Stimulated activated CD8-positive, alpha-beta memory T cell treated with anti-CD3 and anti-CD28 coated beads, Interleukin-12 subunit alpha, Interleukin-12 subunit beta, amount 100 ng/mL, for 24 hours (primary cell): ENCODE data around the gene VEPH1.

Source experiments
- DNase-seq: peaks from one replicate; pipeline ENCODE4 v3.0.0-alpha.2; 2020; ENCODE audit errors: extremely low read depth

VEPH1 gene

DNA sequence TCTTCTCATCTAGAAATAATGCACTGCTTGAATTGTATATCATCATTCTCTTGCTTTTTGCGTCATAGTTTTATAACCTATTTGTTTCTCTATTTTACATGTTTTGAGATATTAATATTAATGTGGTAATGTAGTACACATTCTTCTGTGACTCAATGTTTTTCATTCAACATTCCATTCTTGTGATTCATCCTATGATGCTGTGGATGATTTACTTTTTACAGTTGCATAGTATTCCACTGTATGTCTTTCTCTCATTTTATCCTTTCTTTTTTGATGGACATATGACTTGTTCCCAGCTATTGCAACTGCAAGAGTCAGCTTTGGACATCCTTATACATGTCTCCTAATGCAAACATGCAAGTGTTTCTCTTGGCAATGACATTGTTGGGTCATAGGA is 20.6 kb upstream of the VEPH1 start:
- no peak for DNase-seq

DNA sequence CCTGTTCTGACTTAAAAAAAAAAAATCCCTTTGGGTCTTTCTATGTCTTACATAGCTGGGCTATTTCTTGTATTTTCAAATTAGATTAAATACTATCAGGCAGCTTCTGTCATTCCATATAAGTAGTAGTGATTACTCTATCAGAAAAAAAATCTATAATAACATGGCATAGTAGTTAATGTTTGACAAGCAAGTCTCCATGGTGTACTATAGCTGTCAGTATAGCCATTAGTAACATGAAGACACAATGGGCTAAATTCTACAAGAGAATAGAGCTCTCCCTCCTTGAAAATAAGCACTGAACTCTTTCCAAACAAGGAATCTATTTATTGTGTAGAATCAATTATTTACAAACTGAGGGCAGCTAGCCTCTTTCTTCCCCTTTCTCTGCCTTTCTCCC is 19.4 kb upstream of the VEPH1 start:
- no peak for DNase-seq

DNA sequence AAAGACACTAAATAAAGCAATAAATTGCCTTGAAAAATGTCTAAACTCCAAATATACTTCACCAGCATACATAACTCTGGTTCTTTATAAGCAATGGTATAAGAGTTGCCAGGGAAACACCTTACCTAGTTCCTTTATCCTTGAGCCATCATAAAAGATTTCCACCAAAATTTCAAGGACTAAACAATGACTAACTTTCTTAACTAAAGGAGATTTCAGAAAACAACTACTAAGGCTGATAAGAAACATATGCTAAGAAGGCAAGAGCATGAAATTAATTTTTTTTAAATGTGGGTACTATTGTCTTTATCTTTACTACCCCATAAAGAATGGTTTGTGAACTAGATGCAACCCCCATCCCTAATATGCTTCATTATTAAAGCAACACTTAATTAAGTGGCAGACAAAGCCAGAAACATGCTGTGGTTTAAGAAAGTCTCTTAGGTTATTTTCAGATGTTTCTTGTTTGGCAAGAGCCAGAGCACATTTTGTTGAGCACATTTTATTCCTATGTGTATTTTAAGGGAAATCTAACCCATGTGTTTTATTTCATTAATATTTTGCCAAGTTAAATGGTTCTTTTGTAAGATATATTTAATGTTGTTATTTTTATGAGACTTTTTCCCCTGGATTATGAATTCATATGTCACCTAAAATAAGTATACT is 17.4 kb upstream of the VEPH1 start:
- DNase-seq = no peak

DNA sequence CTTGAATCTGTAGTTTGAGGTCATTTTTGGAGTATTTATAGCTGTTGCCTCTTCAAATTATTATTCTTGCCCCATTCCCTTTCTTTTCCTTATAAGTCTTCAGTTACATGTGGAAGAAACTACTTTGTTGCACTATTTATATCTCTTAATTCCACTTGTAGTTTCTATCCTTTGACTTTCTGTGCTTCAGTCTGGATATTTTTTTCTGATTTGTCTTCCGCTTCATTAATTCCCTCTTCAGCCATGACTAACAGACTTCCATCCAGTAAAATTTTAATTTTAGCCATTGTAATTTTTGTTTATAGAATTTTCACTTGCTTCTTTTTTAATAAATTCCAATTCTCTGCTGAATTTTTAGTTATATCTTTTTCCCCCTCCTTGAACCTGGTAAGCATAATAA is 15.7 kb upstream of the VEPH1 start:
- DNase-seq = no peak

DNA sequence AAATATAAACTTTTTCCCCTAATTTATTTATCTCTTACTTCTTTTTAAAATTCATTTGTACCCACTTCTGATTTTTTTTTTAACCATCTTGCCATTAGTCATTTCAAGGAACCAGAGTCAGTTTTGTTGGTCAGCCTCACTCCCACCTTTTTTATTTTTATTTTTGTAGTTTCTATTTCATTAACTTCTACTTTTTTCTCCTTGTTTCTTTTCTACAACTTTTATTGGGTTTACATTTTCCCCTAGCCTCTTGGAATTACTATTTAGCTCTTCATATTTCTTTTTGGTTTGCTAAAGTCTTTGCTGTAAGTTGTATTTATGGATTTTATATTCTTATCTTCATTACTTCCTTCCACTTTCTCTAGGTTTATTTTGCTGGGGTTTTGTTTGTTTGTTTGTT is 13.7 kb upstream of the VEPH1 start:
- no peak for DNase-seq

DNA sequence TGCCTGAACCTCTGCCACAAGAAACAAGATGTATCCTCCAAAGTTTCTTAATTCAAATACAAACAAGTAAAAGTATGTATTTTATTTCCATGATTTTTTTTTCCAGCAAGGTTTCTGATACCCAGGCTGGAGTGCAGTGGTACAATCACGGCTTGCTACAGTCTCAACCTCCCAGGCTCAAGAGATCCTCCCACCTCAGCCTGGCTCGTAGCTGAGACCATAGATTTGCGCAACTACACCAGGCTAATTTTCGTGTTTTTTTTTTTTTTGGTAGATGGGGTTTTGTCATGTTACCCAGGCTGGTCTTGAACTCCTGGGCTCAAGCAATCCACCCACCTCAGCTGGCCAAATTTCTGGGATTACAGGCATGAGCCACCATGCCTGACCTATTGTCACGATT is 12.2 kb upstream of the VEPH1 start:
- no peak for DNase-seq

GRCh38 chr3:157514371-157514895 is 11.2 kb upstream of the VEPH1 start:
- no peak for DNase-seq

DNA sequence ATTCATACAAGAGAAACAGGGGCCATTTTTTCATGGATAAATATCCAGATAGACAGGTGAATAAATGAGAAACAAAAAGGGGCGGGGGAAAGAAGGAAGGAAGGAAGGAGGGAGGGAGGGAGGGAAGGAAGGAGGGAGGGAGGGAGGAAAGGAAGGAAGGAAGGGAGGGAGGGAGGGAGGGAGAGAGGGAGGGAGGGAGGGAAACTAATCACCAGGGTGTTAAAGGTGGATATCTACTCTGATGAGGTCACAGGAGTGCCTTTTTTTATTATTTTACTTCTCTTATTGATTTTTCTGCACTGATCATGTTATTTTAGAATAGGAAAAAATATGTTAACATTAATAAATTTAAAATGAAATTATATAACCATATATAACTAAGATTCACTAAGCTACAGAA is 10.4 kb upstream of the VEPH1 start:
- no peak for DNase-seq

DNA sequence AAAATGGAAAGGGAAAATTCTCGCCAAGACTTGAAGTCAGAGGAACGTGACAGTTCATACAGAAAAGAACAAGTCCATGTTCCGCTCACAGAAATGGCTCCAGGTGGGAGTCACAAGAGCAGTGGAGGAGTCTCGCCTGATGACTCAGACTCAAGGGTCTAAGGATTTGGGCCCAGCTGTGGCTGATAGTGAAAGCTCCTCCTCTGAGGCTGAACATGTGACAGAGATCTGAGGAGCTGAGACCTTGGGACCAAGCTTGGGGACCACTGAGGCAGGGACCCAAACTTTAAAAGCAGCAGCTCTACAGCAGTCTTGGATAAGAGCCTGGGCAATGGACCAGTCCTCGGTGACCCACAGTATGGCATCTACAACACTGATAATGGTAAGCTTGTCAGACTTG is 9.3 kb upstream of the VEPH1 start:
- no peak for DNase-seq

DNA sequence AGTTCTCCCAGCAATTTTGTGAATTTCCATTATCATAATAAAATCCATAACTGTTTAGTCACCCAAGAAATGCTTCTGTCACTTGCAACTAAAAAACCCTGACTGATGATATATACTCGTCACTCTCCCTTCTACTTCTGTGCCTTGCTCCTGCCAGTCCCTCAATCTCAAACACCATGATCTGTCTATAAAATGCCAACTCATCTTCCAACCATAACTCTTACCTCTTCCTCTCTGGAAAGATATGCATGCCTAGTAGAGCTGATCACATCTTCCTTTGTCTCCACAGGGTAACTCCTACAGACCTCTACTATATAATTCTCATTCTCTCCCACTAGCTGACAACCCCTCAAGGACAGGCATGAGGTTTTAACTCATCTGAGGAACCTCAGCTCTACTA is 5.2 kb upstream of the VEPH1 start:
- DNase-seq = no peak

GRCh38 chr3:157501863-157502262 is 1.4 kb downstream of the VEPH1 start:
- no peak for DNase-seq

GRCh38 chr3:157500232-157500631 is 3.0 kb downstream of the VEPH1 start:
- no peak for DNase-seq

DNA sequence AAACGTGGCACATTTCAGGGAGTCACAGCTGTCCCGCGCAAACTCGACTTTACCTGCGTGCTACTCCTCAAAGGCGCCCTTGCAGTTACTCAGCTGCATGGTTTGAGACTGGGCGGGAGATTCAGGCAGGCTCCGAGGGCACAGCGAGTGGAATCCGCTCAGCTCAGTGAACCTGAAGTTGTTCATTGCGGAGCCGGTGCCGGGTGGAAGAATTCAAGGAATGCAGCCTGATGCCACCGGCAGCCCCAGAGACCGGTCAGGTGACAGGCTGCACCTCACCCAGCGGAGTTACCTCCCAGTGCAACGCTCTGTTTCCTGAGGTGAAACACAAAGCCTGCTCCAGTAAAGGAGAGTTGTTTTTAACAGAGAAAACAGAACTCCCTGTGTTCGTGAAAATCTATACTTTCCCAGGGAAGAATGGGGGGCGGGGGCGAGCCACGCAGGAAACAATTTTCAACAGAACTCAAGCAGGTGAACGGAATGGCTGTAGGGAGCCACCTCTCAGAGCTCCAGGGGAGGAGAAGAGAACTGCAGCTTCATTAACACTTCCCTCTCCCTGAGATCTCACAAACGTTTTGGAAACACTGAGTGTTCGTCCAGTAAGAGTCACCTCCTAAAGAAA is 3.8 kb downstream of the VEPH1 start:
- DNase-seq = no peak

DNA sequence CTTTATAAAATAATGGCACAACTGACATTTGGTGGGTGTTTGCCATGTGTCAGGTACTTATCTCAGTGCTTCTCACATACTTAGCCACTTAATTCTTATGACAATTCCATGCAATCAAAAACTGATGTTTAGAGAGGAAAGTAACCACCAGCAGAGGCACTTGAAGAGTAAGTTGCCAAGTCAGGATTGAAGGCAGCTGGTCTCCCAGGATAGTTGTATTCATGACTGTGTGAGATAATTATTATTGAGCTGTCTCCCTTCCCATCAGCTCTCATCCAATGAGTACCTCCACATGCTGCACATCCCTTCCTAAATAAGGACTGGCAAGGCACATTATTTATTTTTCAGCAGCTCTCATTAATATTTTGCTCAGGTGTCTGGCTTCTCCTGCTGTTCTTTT is 4.8 kb downstream of the VEPH1 start:
- no peak for DNase-seq

- DNase-seq = no peak
These were observed 7.4 kb downstream of the VEPH1 start for GRCh38 chr3:157495846-157496245.

DNA sequence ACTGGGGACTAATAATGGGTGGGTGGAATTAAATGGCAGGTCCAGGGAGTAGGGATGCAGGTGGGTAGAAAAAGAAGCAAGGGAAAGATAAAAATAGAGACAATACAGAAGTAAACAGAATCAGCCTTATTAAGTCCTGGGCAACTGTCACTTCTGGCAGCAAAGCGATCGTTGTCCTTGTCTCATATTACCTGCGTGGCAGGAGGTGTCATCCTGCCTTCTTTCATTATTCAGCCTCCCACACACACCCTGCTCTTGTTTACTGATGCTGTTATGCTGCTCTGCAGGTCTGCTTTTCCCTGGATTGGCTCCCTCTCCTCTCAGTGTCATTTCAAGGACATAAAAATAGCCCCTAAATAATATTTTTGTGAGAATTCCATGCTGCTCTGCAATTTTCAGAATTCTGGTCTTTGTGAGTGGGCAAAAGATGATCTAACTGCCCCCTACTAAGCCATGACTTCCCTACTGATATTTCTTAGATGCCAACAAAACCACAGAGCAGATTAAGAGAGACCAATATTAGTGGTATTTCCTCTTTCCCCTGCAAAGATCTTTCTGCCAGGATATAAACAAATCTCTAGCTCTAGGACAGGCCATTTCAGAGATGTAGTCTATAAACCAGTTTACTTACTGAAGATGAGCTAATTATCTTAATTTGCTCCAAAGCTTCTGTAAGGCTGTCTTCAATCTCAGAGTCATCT is 8.5 kb downstream of the VEPH1 start:
- DNase-seq = no peak

DNA sequence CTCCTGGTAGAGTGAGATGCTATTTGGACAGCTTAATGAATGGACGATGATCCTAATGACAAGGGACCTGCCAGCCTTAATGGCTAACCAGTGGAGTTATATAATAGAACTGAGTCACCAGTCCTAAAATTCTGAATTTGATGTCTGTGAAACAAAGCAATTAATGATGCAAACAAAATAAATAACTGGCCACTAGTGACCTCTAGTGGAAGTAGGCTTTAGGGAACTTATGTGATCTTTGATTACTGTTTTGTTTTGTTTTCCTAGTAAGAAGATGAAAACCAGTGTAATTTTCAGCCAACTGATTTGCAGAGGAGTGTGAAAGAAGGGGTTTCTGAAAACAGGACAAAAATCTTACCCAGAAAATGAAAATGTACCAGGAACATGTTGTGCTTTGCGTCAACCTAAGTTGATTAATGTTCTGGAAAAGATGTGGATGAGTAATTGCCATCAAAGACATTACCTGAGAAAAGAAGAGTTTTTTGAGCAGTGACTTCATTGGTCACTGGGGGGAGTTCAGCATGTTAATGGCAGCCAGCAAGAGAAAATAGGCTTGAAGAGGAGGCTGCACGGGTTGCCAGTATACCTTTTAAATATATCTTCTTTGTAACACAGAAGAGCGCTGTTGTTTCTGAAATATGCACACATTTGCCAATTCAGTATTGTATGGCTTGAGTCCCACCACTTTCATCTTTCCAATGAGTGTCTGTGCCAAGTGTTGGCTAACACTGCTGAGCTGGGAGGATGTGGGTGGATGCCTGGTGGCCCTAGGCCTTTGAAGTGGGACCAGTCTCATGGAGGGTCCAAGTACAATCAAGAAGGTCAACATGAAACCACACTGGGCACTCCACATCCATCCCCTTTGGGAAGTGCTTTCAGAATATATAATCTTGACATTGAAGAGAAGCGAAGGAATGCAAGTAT is 9.3 kb downstream of the VEPH1 start:
- no peak for DNase-seq

GRCh38 chr3:157491136-157491535 is 12.1 kb downstream of the VEPH1 start:
- no peak for DNase-seq

GRCh38 chr3:157488144-157488543 is 15.1 kb downstream of the VEPH1 start:
- no peak for DNase-seq

- DNase-seq = no peak
These were observed 15.9 kb downstream of the VEPH1 start for GRCh38 chr3:157487339-157487738.

GRCh38 chr3:157479464-157480243 is 23.6 kb downstream of the VEPH1 start:
- DNase-seq = no peak
